HG02798 (cell line): ENCODE data around the gene PRPS1L1.
A peak's percentile ranks its signal among the peaks of the same experiment; 100 is the strongest.

Experiments
- ATAC-seq: cut with Tn5 transposase; IDR thresholded peaks from one replicate; pipeline ENCODE4 v1.9.1; 2021; ENCODE audit warnings: mild to moderate bottlenecking; ENCODE audit not compliant: unreplicated experiment, poor library complexity

Gene PRPS1L1

GRCh38 chr7:18027628-18028027 is at the start of gene PRPS1L1:
Gene PRPS1L1 (minus strand): TSS chr7:18027846.
- no peak for ATAC-seq

GRCh38 chr7:18076461-18076860 is 48.8 kb upstream of the PRPS1L1 start:
- ATAC-seq: no peak

GRCh38 chr7:18068745-18069144 is 41.1 kb upstream of the PRPS1L1 start:
- no peak for ATAC-seq

GRCh38 chr7:18064242-18064838 is 36.7 kb upstream of the PRPS1L1 start:
- peak; percentile 58 for ATAC-seq

- no peak for ATAC-seq
Observed at GRCh38 chr7:18063149-18063901, 35.7 kb upstream of the PRPS1L1 start.

DNA sequence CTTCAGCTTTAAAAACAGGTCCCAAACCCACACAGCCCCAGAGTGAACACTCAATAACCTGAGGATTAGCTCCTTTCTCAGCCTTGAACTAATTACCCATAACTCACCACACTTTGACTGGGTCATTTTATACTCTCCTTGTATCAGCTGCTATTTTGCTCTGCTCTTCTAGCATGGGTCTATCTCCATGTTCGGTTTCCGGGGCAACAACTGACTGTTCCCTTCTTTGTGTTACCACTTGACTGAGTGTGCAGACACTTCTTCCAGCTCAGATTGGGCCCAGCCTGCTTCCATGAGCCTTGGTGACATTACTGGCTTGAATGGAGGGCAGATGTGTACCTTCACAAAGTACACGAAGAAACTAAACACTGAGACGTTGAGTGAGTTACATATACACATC is 31.5 kb upstream of the PRPS1L1 start:
- no peak for ATAC-seq

GRCh38 chr7:18053941-18054340 is 26.3 kb upstream of the PRPS1L1 start:
- ATAC-seq: no peak

DNA sequence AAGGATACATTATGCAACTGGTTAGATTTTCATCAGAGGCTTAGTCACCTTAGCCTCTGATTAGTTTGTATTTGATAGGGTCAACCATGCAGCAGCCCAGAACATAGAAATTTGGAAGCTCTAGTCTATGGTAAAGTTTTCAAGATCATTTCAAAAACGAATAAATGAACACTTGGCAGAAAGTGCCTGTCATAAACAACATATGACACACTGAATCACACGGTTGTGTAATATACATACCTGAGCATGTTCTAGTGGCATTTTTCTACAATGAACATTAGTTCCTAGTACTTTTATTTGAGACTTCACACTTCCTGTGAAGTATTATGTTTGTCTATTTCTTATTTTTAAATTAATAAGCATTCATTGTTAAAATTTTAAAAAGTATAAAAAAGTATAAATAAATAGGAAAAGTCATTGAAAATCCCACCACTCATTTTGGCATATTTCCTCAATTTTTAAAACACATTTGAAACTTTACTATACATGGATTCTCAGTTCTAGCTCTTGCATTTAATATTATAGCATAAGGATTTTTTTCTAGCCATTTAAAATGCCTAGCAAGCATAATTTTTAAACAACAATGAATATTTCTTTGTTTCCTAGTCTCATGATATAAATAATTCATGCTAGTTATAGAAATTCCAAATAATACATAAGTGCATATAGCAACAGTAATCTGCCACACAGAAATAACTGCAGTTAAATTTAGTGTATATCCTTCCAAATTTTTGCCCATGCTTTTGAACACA is 25.7 kb upstream of the PRPS1L1 start:
- no peak for ATAC-seq

GRCh38 chr7:18049262-18049661 is 21.6 kb upstream of the PRPS1L1 start:
- no peak for ATAC-seq

- ATAC-seq: no peak
Observed at GRCh38 chr7:18046601-18047000, 19.0 kb upstream of the PRPS1L1 start.

DNA sequence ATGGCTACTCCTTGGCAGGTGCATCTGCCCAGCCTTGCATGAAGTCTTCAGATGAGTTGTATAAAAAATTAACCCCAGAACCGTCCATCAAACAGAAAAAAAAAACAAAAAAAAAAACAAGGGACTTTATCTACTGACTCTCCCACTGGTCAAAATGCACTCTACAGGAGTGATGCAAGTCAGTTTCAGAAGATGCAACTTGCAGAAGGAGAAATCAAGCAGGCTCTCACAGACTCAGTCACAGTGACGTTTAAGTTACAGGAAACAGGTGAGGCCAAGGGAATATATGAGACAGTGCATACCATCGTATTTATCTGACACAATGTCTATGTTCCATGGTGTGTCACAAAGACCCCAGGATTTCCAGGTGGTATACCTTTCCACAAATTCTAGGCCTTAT is 17.5 kb upstream of the PRPS1L1 start:
- ATAC-seq: no peak

GRCh38 chr7:18041191-18041590 is 13.5 kb upstream of the PRPS1L1 start:
- ATAC-seq: no peak

GRCh38 chr7:18040196-18040595 is 12.6 kb upstream of the PRPS1L1 start:
- no peak for ATAC-seq

- ATAC-seq: no peak
Observed at GRCh38 chr7:18038382-18038781, 10.7 kb upstream of the PRPS1L1 start.

- no peak for ATAC-seq
Observed at GRCh38 chr7:18037609-18038008, 10.0 kb upstream of the PRPS1L1 start.

GRCh38 chr7:18036783-18037182 is 9.1 kb upstream of the PRPS1L1 start:
- ATAC-seq: no peak

- ATAC-seq: no peak
Observed at GRCh38 chr7:18030758-18031157, 3.1 kb upstream of the PRPS1L1 start.

- no peak for ATAC-seq
Observed at GRCh38 chr7:18020138-18020715, 7.4 kb downstream of the PRPS1L1 start.

- ATAC-seq: no peak
Observed at GRCh38 chr7:18019555-18019954, 8.1 kb downstream of the PRPS1L1 start.

DNA sequence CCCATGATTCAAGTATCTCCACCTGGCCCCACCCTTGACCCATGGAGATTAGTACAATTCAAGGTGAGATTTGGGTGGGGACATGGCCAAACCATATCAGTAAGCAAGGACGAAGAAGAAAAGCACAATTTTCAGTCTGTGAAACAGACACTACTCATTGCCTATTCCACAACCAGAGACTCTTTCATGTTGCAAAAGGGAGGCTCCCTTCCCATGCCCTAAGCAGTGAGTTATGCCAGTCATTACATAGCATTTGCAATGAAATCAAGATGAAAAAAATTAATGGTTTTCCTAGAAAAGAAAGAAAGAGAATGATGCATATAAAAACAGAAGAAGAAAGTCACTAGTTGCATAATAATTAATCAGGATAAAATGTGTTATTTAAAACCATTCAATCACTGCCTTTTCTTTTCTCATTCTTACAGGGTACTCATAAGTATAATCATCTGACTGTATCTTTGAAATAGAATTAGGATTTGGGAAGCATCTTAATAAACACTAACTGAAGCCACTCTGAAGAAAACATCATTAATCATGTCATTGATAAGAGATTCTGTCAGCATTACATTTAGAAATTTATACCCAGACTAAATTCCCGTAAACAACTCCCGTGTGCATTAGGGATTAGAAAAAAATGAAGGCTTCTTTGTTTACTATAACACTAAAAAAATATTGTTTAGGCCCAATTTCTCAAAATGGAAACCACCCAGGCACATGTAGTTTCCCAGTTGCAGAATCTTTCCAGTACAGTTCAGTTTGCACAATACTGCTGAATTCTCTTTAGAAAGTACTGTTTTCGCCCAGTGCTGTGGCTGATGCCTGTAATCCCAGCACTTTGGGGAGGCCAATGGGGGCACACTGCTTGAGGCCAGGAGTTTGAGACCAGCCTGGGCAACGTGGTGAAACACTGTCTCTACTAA is 9.1 kb downstream of the PRPS1L1 start:
- no peak for ATAC-seq
